ENCODE results near the gene PLA2G2A. TPM values are rescaled to one million over a fixed set of nuclear protein-coding genes. Genes with fewer than 3 reads are reported as not detected.

Gene PLA2G2A
- total and polyA plus RNA-seq, 2 of the 8 experiments (the other 6 are each of a cell fraction or from before 2014, with no cell fraction given), result 0.69 to 3.7 TPM

- TF ChIP-seq CHD7 (IDR thresholded peaks at IDR 0.05; ENCODE audit: insufficient replicate concordance, low read length) (no peak), JUND (IDR thresholded peaks at IDR 0.05; ENCODE audit: low read length) (no peak), SAP30 (IDR thresholded peaks at IDR 0.05; ENCODE audit: insufficient read depth, insufficient replicate concordance, low read length) (no peak), EGR1 (IDR thresholded peaks at IDR 0.05; ENCODE audit: borderline replicate concordance, low read depth, low read length) (no peak), SP4 (IDR thresholded peaks at IDR 0.05; ENCODE audit: low read length) (no peak), HDAC6 (IDR thresholded peaks at IDR 0.05; ENCODE audit: low read depth, low read length) (no peak), POU5F1 (IDR thresholded peaks at IDR 0.05; ENCODE audit: low read depth, low read length) (no peak), MAFK (IDR thresholded peaks at IDR 0.05; ENCODE audit: low read depth, low read length) (no peak), KDM1A (IDR thresholded peaks at IDR 0.05; ENCODE audit: borderline replicate concordance, low read length) (no peak), RXRA (IDR thresholded peaks at IDR 0.05; ENCODE audit: insufficient read depth, low read depth, low read length) (no peak), ZNF274 (IDR thresholded peaks at IDR 0.05; ENCODE audit: borderline replicate concordance, extremely low read depth, low read length) (no peak)
Measured at GRCh38 chr1:20028726-20029125, 49.3 kb upstream of the PLA2G2A start (continued).
